PFSK-1 (cell line): Measurements from ENCODE around the gene SMPD2.

Source experiments
- POLR2AphosphoS5 ChIP-seq: IDR thresholded peaks from 2 replicates; pipeline ENCODE4 v1.6.1; 2012; ENCODE audit warnings: low read depth, mild to moderate bottlenecking, control low read depth, low read length, moderate library complexity
- SIN3A ChIP-seq: IDR thresholded peaks from 2 replicates; pipeline ENCODE4 v1.6.1; 2012; ENCODE audit warnings: mild to moderate bottlenecking, low read length, moderate library complexity, borderline replicate concordance; ENCODE audit not compliant: insufficient read depth
- TAF1 ChIP-seq: IDR thresholded peaks from 2 replicates; pipeline ENCODE4 v1.6.1; 2012; ENCODE audit warnings: low read length, control low read depth, borderline replicate concordance; ENCODE audit not compliant: insufficient read depth
- TF ChIP-seq, protein P1 (sequence below), 2 experiments: IDR thresholded peaks; 2 replicates each; pipeline versions ENCODE4 v1.6.1 to v1.8.0; 2011 to 2012; ENCODE audit warnings: low read depth in 2 of 2, low read length in 2 of 2, control low read depth in 1 of 2, inconsistent platforms in 1 of 2, mild to moderate bottlenecking in 1 of 2, moderate library complexity in 1 of 2; ENCODE audit not compliant: insufficient read depth in 1 of 2

DNA sequence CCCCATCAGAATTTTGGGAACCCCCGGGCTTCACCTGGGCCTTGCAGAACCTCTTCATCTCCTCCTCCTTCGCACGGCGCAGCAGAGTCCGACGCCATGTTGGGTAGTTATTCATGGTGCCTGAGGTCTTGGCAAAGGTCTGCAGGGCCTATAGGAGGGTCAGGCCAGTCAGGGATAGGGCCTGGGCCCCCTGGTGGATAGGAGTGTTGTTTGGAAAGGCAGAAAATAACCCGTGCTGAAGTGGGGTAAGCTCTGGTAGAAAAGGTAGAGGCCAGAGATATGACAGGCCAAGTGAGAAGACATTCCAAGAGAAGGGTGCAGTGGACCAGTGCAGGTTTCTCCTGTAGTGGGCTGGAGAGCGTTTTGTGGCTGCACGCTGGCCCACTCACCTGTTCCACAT is 4.9 kb downstream of the SMPD2 start:
- TF ChIP-seq POLR2AphosphoS5 (no peak), SIN3A (no peak), TAF1 (no peak)
- TF ChIP-seq, protein P1, sequence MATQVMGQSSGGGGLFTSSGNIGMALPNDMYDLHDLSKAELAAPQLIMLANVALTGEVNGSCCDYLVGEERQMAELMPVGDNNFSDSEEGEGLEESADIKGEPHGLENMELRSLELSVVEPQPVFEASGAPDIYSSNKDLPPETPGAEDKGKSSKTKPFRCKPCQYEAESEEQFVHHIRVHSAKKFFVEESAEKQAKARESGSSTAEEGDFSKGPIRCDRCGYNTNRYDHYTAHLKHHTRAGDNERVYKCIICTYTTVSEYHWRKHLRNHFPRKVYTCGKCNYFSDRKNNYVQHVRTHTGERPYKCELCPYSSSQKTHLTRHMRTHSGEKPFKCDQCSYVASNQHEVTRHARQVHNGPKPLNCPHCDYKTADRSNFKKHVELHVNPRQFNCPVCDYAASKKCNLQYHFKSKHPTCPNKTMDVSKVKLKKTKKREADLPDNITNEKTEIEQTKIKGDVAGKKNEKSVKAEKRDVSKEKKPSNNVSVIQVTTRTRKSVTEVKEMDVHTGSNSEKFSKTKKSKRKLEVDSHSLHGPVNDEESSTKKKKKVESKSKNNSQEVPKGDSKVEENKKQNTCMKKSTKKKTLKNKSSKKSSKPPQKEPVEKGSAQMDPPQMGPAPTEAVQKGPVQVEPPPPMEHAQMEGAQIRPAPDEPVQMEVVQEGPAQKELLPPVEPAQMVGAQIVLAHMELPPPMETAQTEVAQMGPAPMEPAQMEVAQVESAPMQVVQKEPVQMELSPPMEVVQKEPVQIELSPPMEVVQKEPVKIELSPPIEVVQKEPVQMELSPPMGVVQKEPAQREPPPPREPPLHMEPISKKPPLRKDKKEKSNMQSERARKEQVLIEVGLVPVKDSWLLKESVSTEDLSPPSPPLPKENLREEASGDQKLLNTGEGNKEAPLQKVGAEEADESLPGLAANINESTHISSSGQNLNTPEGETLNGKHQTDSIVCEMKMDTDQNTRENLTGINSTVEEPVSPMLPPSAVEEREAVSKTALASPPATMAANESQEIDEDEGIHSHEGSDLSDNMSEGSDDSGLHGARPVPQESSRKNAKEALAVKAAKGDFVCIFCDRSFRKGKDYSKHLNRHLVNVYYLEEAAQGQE (IDR thresholded peaks at IDR 0.05; ENCODE audit: insufficient read depth in 1 of 2, low read depth in 2 of 2, low read length in 2 of 2): no peak
